ENCODE measurements around the gene PRPF4.

GRCh38 chr9:113258282-113258681, 17.2 kb upstream of the PRPF4 start:
- TF ChIP-seq CTCF (IDR thresholded peaks at IDR 0.05) = no peak
- no peak for TF ChIP-seq POLR2A (IDR thresholded peaks at IDR 0.05)
- TF ChIP-seq EP300 (IDR thresholded peaks at IDR 0.05) = no peak

All from tibial nerve (tissue), 4 donors.